ENCODE data around the gene BCKDK. TPM values are rescaled to one million over a fixed set of nuclear protein-coding genes. Genes with fewer than 3 reads are reported as not detected.
"Not testable (repeated sequence)": the region's sequence is repeated elsewhere in the genome, so short reads cannot be mapped to it uniquely, and the experiment has no call there.

BCKDK gene
- polyA plus RNA-seq, 6 donors from 2014 or later, result 23.1 to 41.2 (median 27.3) TPM

GRCh38 chr16:31149894-31150890 is 42.0 kb downstream of the BCKDK start, which contains the start of gene PRSS36:
Gene PRSS36, minus strand, starts transcription at chr16:31150066. Its CDS starts 31 bp downstream, at chr16:31150035.
- no peak for ATAC-seq (ENCODE audit: low read depth in 2 of 2)
- Mint-ChIP-seq H3K4me1 (no peaks in the 10 kb centered on the region), H3K27me3 (peaks cover 13 to 35% (median 27%) of the 10 kb centered on the region in 3 donors), H3K4me3 (no peak within 1 kb of the TSS), H3K27ac (peak within 1 kb of the TSS in 2 of 6 donors; percentile 27 to 67), H3K9me3 (no peaks in the 10 kb centered on the region), H3K36me3 (no peaks in the 10 kb centered on the region)
- no peak for DNase-seq

GRCh38 chr16:31150976-31151375 is 42.8 kb downstream of the BCKDK start:
- not testable (repeated sequence) for ATAC-seq (ENCODE audit: low read depth in 2 of 2); H3K9me3 Mint-ChIP-seq; H3K4me3 Mint-ChIP-seq; H3K36me3 Mint-ChIP-seq; H3K4me1 Mint-ChIP-seq; DNase-seq
- H3K27ac Mint-ChIP-seq, result peak overlapping the region in 1 of 6 donors; percentile 67
- H3K27me3 Mint-ChIP-seq, result peaks cover 13 to 32% (median 27%) of the 10 kb centered on the region in 3 donors

GRCh38 chr16:31157136-31157535 is 49.0 kb downstream of the BCKDK start:
- H3K9me3 Mint-ChIP-seq, result no peaks in the 10 kb centered on the region
- peak overlapping the region in 3 of 8 donors; percentile 35 to 54 (median 36) for H3K4me3 Mint-ChIP-seq
- peaks cover 4 to 13% (median 6%) of the 10 kb centered on the region in 3 donors for H3K4me1 Mint-ChIP-seq
- DNase-seq (no peak), ATAC-seq (ENCODE audit: low read depth in 2 of 2) (peak; percentile 49 to 57)
- H3K27me3 Mint-ChIP-seq, result peaks cover 6 to 14% (median 8%) of the 10 kb centered on the region in 3 donors
- no peaks in the 10 kb centered on the region for H3K36me3 Mint-ChIP-seq
- no peak overlapping the region for H3K27ac Mint-ChIP-seq

Other genes starting within 250 kb of the BCKDK start
- 10 to 100 TPM; 29.4 to 40.3 (median 33.1) TPM for gene BCL7C, start 214.3 kb upstream of the BCKDK start, polyA plus RNA-seq (ENCODE audit: low read depth in 6 of 6)
- gene CTF1, start 211.8 kb upstream of the BCKDK start, polyA plus RNA-seq (ENCODE audit: low read depth in 6 of 6), result under 1 TPM in 3 of 6 donors, not detected in 3; 0.40 to 0.67 (median 0.47) TPM
- under 1 TPM in 4 of 6 donors, not detected in 2; 0.21 to 0.48 (median 0.27) TPM for gene FBXL19, start 184.8 kb upstream of the BCKDK start, polyA plus RNA-seq (ENCODE audit: low read depth in 6 of 6)
- 10 to 100 TPM; 65.8 to 83.4 (median 78.3) TPM for gene ORAI3, start 159.3 kb upstream of the BCKDK start, polyA plus RNA-seq (ENCODE audit: low read depth in 6 of 6)
- gene SETD1A, start 150.6 kb upstream of the BCKDK start, polyA plus RNA-seq (ENCODE audit: low read depth in 6 of 6), result 1 to 10 TPM in 2 of 6 donors, under 1 TPM in 3, not detected in 1; 0.69 to 2.8 (median 0.85) TPM
- not detected for gene HSD3B7, start 123.2 kb upstream of the BCKDK start, polyA plus RNA-seq (ENCODE audit: low read depth in 6 of 6)
- gene STX1B, start 97.7 kb upstream of the BCKDK start, polyA plus RNA-seq (ENCODE audit: low read depth in 6 of 6), result not detected
- 10 to 100 TPM; 17.4 to 37.1 (median 28.6) TPM for gene STX4, start 74.8 kb upstream of the BCKDK start, polyA plus RNA-seq (ENCODE audit: low read depth in 6 of 6)
- gene ZNF668, start 34.1 kb upstream of the BCKDK start, polyA plus RNA-seq (ENCODE audit: low read depth in 6 of 6), result 1 to 10 TPM; 3.8 to 7.5 (median 5.9) TPM
- gene ZNF646, start 34.0 kb upstream of the BCKDK start, polyA plus RNA-seq (ENCODE audit: low read depth in 6 of 6), result 10 to 100 TPM in 1 of 6 donors, 1 to 10 TPM in 5; 3.6 to 13.5 (median 6.1) TPM
- under 1 TPM in 4 of 6 donors, not detected in 2; 0.19 to 0.77 (median 0.50) TPM for gene PRSS53, start 19.4 kb upstream of the BCKDK start, polyA plus RNA-seq (ENCODE audit: low read depth in 6 of 6)
- gene VKORC1, start 13.6 kb upstream of the BCKDK start, polyA plus RNA-seq (ENCODE audit: low read depth in 6 of 6), result 10 to 100 TPM; 61.9 to 77.4 (median 66.6) TPM
- gene KAT8, start 9.3 kb downstream of the BCKDK start, polyA plus RNA-seq (ENCODE audit: low read depth in 6 of 6), result 10 to 100 TPM; 39.0 to 68.1 (median 51.6) TPM
- under 1 TPM in 1 of 6 donors, not detected in 5; 0.40 TPM for gene PRSS8, start 27.3 kb downstream of the BCKDK start, polyA plus RNA-seq (ENCODE audit: low read depth in 6 of 6)
- under 1 TPM in 4 of 6 donors, not detected in 2; 0.40 to 0.85 (median 0.64) TPM for gene PRSS36, start 41.7 kb downstream of the BCKDK start, polyA plus RNA-seq (ENCODE audit: low read depth in 6 of 6)
- 100 to 1,000 TPM in 5 of 6 donors, 10 to 100 TPM in 1; 79.0 to 177 (median 145) TPM for gene FUS, start 71.8 kb downstream of the BCKDK start, polyA plus RNA-seq (ENCODE audit: low read depth in 6 of 6)
- 10 to 100 TPM; 48.8 to 79.2 (median 68.8) TPM for gene PYCARD, start 94.4 kb downstream of the BCKDK start, polyA plus RNA-seq (ENCODE audit: low read depth in 6 of 6)
- not detected for gene TRIM72, start 105.7 kb downstream of the BCKDK start, polyA plus RNA-seq (ENCODE audit: low read depth in 6 of 6)
- not detected for gene PYDC1, start 108.7 kb downstream of the BCKDK start, polyA plus RNA-seq (ENCODE audit: low read depth in 6 of 6)
- gene ITGAM, start 151.6 kb downstream of the BCKDK start, polyA plus RNA-seq (ENCODE audit: low read depth in 6 of 6), result 1 to 10 TPM in 4 of 6 donors, under 1 TPM in 2; 0.27 to 4.4 (median 1.6) TPM
- 1 to 10 TPM in 2 of 6 donors, under 1 TPM in 2, not detected in 2; 0.57 to 1.1 (median 0.91) TPM for gene ITGAX, start 246.8 kb downstream of the BCKDK start, polyA plus RNA-seq (ENCODE audit: low read depth in 6 of 6)

Data from naive B cell (primary cell).